Measurements from ENCODE around the gene FAM177A1. TPM values are rescaled to one million over a fixed set of nuclear protein-coding genes. Genes with fewer than 3 reads are reported as not detected.

The FAM177A1 gene
- total and polyA plus RNA-seq, 9 of the 15 experiments (the other 6 are each of a cell fraction or from before 2014, with no cell fraction given): 7.7 to 36.2 (median 29.9) TPM

DNA sequence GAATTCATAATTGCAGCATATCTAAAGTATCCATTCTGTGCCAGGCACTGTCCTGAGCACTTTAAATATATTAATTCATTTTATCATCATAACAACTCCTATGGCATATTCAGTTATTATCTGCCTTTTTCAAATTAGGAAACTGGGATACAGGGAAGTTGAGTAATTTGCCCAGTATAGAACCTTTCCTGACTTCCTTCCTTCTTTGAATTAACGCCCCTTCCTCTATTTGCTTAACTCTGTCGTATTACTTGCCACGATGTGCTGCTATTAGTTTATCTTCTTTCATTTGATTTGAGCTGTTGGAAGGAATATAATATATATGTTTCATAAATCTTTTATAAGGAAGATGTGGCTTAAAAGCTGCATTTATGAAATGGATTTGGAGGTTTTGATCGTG is 25.4 kb upstream of the FAM177A1 start:
- H3K9me1 ChIP-seq (ENCODE audit: control insufficient read depth, insufficient read depth, low read length): no peaks in the 10 kb centered on the region
- ChIA-PET POLR2A (interaction anchor here (0.6 to 1.1 kb wide), 2 partner anchors 10 to 30 kb away, joined by 3 to 5 read pairs; no protein-coding TSS in a partner anchor), CTCF (ENCODE audit: low intra/inter-chr PET ratio) (no interaction called here)
- TF ChIP-seq EZH2 (IDR thresholded peaks at IDR 0.05; ENCODE audit: borderline replicate concordance, low read depth, low read length) (no peak), KLF16 (IDR thresholded peaks at IDR 0.05) (no peak), CAMTA2 (CRISPR knock-in tag; conservative IDR thresholded peaks at IDR 0.05) (no peak), ZKSCAN1 (IDR thresholded peaks at IDR 0.05; ENCODE audit: low read depth, low read length) (no peak), ELF2 (CRISPR knock-in tag; IDR thresholded peaks at IDR 0.05) (no peak), PTTG1 (tag; IDR thresholded peaks at IDR 0.05; ENCODE audit: low read depth) (no peak), MLX (CRISPR knock-in tag; conservative IDR thresholded peaks at IDR 0.05) (no peak), ZBTB7A (IDR thresholded peaks at IDR 0.05; ENCODE audit: borderline replicate concordance, control insufficient read depth, low read depth, low read length) (no peak), ZNF57 (CRISPR knock-in tag; IDR thresholded peaks at IDR 0.05) (no peak)
- TF ChIP-seq, protein P1, sequence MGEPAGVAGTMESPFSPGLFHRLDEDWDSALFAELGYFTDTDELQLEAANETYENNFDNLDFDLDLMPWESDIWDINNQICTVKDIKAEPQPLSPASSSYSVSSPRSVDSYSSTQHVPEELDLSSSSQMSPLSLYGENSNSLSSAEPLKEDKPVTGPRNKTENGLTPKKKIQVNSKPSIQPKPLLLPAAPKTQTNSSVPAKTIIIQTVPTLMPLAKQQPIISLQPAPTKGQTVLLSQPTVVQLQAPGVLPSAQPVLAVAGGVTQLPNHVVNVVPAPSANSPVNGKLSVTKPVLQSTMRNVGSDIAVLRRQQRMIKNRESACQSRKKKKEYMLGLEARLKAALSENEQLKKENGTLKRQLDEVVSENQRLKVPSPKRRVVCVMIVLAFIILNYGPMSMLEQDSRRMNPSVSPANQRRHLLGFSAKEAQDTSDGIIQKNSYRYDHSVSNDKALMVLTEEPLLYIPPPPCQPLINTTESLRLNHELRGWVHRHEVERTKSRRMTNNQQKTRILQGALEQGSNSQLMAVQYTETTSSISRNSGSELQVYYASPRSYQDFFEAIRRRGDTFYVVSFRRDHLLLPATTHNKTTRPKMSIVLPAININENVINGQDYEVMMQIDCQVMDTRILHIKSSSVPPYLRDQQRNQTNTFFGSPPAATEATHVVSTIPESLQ (CRISPR knock-in tag; IDR thresholded peaks at IDR 0.05): no peak
- intact Hi-C loops (cut with micrococcal nuclease) (no loop called here), in situ Hi-C loops (cut with MboI) (no loop called here)
- H3K27ac ChIP-seq (ENCODE audit: extremely low read depth, low read depth, low read length): no peak overlapping the region
- DNase-seq (ENCODE audit: extremely low read depth in 1 of 4, low spot score in 3 of 4) (no peak), FAIRE-seq (no peak), ATAC-seq (no peak)
- no peaks in the 10 kb centered on the region for H3K9me3 ChIP-seq (replicated peaks; ENCODE audit: control insufficient read depth, insufficient read depth, low read depth, low read length)
- no peaks in the 10 kb centered on the region for H3K27me3 ChIP-seq (ENCODE audit: control insufficient read depth in 2 of 2, insufficient read depth in 2 of 2, low read length in 2 of 2)
- no peak overlapping the region for H3K4me2 ChIP-seq (ENCODE audit: insufficient read depth, low read length)
- BruUV-seq (replicated peaks): no TSS peak
- H4K20me1 ChIP-seq (replicated peaks; ENCODE audit: control insufficient read depth, insufficient read depth, low read length): no peaks in the 10 kb centered on the region
- H3K36me3 ChIP-seq (ENCODE audit: control insufficient read depth, insufficient read depth, low read length): peaks cover 53% of the 10 kb centered on the region
- H3K79me2 ChIP-seq (ENCODE audit: control insufficient read depth, insufficient read depth, low read length): no peaks in the 10 kb centered on the region
- H3K9ac ChIP-seq (ENCODE audit: insufficient read depth in 1 of 2, low read depth in 2 of 2, low read length in 2 of 2): no peak overlapping the region
- WGBS (ENCODE audit: insufficient coverage, low coverage, missing lambda C conversion rate): 93% methylated on average over 4 of the region's 4 CpGs
- H2AFZ ChIP-seq (ENCODE audit: low read depth, low read length): no peak overlapping the region
- H3K4me3 ChIP-seq: no peak overlapping the region
- H3K4me1 ChIP-seq (replicated peaks in 1 of 2; ENCODE audit: control insufficient read depth in 2 of 2, insufficient read depth in 2 of 2, low read length in 2 of 2): no peaks in the 10 kb centered on the region

Measured in K562 (cell line).